HG03342 (cell line): ENCODE results near the gene GPHN.
"Not testable (repeated sequence)": the region's sequence is repeated elsewhere in the genome, so short reads cannot be mapped to it uniquely, and the experiment has no call there.

ENCODE experiments used
- ATAC-seq: cut with Tn5 transposase; IDR thresholded peaks from one replicate; pipeline ENCODE4 v1.9.1; 2021; ENCODE audit warnings: mild to moderate bottlenecking, moderate library complexity; ENCODE audit not compliant: unreplicated experiment

The GPHN gene

DNA sequence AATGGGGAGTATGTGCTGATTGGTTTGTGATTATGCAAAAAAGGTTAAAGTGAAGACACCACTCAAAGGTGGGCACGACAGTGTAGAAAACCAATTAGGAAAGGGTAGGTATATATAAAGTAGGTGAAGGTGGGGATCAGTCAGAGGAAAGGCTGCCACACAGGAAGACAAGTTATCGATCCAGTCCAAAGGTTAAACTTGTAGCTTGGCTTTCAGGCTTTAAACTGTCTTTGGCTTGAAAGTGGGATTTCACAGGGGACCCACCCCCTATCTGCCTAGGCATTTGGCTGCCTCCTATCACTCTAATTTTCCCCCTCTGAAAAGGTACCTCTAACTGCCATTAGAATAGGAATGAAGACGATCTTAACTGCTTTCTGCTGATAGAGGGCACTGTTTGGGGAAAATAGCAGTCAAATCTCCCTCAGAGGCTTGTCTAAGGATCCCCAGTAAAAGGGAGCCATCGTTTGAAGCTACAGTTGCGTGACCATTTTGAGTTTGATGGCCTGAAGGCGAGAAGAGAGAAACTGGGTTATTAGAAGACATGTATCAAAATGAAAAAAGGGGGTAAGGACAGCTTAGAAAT is 250.2 kb downstream of the GPHN start:
- no peak for ATAC-seq

GRCh38 chr14:66772146-66772545 is 264.2 kb downstream of the GPHN start:
- ATAC-seq, result no peak

DNA sequence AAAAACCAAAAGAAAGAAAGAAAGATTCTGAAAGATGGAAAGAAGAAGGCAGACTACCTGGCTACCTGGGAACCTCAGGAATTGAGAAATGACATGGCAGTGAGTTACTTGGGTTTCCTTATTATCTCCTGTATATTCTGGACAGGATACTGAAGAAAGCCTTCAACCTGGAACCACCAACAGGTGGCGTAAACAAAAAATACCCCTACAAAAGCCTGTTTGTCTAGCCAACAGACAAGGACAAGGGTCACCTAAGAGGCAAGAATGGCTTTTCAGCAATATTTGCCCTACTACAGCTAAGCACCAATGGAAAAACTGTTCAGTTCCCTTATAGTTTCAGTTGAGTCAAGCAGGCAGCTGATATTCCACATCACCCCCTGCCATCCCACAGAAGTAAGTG is 274.9 kb downstream of the GPHN start:
- ATAC-seq, result no peak

DNA sequence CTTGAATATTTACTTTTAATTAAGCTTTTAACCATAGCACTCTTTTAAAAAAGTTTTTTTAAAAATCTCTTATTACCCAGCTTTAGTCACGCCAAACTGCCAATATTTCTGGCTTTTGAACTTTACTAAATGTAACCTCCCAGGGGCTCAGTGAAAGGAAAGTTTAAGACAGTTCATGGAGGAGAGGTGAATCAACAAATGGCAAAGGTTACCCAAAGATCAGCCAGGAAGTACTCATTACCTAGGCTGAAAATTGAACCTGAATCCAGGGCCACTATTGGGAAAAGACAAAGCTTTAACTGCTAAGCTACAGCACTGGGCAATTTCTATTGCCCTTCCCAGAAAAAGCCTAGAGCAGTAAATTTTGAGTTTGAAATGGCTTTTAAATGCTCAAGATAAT is 282.2 kb downstream of the GPHN start:
- no peak for ATAC-seq

DNA sequence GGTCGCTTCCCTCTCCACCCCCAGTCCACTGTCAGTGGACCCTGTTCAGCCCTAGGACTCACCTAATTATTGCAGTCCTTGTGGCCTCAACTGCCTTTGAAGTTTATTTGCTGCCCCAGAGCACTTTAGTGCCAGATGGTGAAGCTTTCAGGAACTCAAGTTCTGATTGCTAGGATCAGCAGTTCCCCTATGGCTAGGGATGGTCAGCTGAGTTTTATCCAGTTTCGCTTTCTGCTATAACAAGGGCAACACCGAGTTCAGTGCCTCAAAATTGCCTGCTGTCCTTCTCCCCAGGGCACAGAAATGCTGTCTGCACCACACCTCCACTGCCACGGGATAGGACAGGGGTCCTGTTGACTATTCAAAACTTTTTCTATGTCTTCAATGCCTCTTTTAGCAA is 295.0 kb downstream of the GPHN start:
- ATAC-seq, result no peak

GRCh38 chr14:66804141-66804540 is 296.2 kb downstream of the GPHN start:
- ATAC-seq, result no peak

DNA sequence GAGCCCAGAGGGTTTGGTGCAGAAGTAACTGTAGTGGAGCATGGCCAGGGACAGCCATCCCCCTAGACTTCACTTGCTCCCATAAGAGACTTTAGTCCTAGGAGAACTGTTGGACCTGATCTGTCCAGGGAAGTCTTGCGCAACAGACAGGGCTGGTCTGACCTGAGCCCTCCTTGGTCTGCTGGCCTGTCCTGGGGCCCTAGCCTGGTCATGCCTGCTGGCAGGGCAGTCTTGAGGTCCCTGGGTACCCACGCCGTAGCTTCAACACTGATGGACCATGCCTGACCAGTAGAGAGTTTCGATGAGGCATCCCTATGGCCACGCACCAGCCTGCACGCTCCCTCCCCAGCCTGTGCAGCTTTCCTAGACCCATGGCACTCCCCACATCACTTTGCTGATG is 305.7 kb downstream of the GPHN start:
- no peak for ATAC-seq

DNA sequence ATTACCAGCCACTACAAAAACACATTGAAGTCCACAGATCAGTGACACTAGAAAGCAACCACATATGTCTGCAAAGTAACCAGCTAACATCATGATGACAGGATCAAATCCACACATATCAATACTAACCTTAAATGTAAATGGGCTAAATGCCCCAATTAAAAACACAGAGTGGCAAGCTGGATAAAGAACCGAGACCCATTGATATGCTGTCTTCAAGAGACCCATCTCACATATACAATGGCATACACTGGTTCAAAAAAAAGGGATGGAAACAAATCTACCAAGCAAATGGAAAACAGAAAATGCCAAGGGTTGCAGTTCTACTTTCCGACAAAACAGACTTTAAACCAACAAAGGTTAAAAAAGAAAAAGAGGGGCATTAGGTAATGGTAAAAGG is 307.7 kb downstream of the GPHN start:
- no peak for ATAC-seq

DNA sequence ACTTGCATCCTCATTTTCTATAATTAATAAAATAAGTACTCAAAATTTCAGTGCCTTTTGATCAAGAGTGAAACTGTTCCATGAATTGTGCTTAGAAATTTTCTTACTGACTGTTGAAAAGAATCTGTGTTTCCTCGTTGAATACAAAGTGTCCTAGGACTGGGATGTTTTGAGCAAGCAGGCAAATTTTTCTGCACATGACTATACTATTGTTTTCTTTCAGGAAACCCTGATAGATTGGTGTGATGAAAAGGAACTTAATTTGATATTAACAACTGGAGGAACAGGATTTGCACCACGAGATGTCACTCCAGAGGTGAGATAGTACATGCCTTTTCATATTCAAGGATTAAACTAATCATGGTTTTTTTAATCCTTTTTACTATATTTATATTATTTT is 316.3 kb downstream of the GPHN start:
- ATAC-seq, result no peak

DNA sequence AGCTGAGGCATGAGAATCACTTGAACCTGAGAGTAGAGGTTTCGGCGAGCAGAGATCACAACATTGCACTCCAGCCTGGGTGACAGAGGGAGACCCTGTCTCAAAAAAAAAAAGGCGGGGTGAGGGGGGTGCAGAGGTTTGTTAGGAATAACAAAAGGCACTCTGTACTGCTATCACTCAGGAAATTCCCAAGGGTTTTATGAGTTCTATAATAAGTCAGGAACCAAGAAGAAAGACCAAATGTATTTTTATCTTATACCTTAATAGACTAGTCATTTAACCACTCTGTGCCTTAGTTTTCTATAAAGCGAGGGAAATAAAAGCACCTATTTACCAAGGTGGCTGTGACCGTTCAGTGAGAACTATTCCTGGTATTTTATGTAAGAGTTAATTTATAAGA is 319.2 kb downstream of the GPHN start:
- no peak for ATAC-seq

- ATAC-seq, result no peak
Observed at GRCh38 chr14:66831173-66831572, 323.2 kb downstream of the GPHN start.

- no peak for ATAC-seq
Observed at GRCh38 chr14:66833816-66834215, 325.9 kb downstream of the GPHN start.

DNA sequence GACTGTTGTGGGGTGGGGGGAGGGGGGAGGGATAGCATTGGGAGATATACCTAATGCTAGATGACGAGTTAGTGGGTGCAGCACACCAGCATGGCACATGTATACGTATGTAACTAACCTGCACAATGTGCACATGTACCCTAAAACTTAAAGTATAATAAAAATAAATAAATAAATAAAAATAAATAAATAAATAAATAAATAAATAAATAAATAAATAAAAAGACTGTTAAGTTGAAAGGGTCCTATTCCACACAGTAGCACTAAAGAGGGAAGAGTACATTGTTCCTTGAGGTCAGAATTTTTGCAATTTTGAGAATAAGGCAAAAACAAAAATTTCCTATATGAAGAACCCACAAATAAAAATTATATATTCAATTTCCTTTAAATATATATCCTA is 329.5 kb downstream of the GPHN start:
- not testable (repeated sequence) for ATAC-seq

DNA sequence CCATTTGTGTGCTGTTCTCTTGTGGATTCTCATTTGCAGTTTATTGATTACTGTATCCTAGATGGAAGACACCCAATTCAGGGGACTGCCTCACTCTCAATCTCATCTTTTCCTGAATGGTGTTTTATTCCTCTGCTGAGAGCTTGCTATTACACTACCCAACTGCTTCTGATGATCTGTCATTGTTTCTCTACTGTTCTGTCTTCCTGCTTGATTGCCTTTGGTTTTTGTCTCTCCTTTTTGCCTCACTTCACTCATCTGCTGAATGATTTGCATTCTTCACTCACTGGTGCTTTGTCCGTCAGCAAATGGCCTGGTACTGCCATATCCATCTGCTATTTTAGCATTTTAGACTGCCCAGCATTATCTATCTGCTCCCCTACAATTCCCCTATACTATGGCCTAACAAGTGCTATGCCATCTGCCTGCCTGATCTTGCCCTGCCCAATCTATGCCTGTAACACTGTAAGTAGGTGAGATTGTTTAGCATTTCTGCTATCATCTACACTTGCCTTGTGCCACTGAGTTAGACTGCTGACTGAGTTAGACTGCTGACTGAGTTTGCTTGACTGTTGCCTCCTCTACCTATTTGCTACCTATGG is 335.1 kb downstream of the GPHN start:
- ATAC-seq, result no peak

GRCh38 chr14:66850258-66850888 is 342.4 kb downstream of the GPHN start:
- no peak for ATAC-seq

- ATAC-seq, result no peak
Observed at GRCh38 chr14:66853311-66853710, 345.4 kb downstream of the GPHN start.

DNA sequence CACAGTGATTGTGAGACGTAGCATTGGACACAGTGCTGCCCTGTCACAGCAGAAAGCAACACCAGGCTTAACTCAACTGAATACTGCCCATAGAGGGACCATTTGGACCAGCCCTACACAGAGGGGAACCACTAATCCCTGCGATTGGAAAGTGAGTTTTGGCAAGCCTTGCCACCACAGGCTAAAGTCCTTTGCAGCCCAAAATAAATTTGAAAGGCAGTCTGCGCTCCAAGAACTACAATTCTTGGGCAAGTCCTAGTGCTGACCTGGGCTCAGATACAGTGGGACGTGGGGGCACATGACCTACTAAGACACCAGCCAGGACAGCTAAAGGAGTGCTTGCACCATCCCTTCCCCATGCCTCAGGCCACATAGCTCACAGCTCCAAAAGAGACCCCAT is 349.9 kb downstream of the GPHN start:
- ATAC-seq, result no peak

DNA sequence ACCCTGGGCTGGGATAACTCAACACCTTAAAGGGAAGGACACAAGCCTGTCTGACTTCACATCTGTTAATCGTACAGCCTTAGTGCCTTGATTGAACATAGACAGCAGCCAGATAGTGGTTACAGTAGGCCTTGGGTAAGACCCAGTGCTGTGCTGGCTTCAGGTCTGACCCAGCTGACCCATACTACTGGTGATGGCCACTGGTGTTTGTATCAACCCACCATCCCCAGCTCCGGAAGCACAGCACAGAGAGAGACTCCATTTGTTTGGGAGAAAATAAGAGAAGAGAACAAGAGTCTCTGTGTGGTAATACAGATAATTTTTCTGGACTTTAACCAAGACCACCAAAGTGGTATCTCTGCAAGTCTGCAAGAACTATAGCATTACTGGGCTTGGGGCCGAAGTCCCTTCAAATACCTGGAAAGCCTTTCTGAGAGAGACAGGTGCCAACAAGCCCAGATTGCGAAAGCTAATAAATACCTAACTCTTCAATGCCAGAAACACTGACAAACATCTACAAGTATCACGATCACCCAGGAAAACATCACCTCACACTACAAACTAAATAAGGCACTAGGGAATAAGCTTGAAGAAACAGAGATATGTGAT is 351.2 kb downstream of the GPHN start:
- no peak for ATAC-seq

DNA sequence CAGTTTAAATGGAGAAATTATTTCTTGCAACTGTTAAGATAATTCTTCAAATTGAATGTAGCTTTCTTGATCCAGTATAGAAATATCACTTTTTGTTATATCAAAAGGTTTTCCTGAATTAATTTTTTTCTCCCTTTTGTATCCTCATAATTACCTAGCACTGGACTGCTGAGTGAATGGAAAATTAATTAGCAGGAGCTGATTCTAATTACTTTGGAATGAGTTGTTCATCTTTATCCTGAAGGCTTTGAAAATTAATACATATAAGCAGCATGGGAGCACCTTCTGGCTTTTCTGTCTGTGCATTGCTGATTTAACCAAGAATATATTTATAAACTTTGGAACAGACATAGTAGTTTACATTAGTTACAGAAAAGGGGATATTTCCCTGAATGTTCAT is 373.6 kb downstream of the GPHN start:
- ATAC-seq, result no peak

DNA sequence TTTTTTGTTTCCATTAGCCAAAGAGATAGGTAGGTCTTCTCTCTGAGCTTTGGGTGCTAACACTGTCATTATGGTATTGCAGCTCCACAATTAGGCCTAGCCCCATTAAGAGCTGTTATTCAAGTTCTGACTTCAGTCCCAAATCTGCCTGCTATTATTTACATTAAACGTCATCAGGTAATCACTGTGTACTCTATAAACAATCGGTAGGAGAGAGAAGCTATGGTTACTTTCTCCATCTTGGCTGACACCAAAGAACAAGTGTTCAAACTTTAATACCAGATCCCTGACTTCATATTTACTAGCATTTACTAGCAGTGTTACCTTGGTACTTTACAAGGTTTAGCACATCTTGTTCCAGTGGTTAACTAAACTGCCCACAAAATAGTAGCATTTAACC is 376.2 kb downstream of the GPHN start:
- ATAC-seq, result no peak

DNA sequence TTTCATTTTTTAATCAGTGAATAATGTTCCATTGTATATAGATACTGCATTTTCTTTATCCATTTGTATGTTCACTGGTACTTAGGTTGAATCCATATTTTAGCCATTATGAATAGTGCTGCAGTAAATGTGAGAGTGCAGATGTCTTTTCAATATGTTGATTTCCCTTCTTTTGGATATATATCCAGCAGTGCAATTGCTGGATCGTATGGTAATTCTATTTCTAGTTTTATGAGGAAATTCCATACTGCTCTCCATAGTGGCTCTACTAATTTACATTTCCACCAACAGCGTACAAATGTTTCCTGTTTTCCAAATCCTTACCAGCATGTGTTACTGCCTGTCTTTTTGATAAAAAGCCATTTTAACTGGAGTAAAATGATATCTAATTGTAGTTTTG is 392.8 kb downstream of the GPHN start:
- no peak for ATAC-seq

DNA sequence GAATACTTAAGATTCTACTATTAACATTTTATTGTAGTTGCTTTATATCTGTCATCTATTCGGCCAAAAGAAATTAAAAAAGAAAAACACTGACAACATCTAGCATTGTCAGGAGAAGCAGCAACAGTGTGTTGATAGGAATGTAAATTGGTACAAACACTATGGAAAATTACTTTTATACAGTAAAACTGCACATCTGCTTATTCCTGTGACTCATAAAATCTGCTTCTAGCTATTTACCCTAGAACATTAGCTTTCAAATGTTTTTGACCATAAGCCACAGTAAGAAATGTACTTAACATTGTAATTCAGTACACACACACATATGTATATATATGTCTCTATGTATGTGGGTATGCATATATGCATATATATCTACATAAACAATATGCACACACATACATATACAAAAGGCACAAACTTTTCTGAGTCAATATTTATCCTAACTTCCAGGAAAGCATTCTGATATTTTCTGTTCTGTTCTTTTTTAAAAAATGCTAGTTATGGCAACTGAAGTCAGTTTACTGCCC is 402.4 kb downstream of the GPHN start:
- no peak for ATAC-seq
